Fibroblast of mammary gland (primary cell): ENCODE results near the gene NUDT5.

Source experiments
- DNase-seq: peaks from one replicate; pipeline ENCODE4 v3.0.0-alpha.2; 2010; ENCODE audit warnings: low read depth
- H3K4me3 ChIP-seq: 2 replicates; pipeline ENCODE4 v1.5.1; 2011; ENCODE audit warnings: low read depth, mild to moderate bottlenecking, low read length, moderate library complexity; ENCODE audit not compliant: control insufficient read depth
- CTCF ChIP-seq: conservative IDR thresholded peaks from 2 replicates; pipeline ENCODE4 v1.5.1; 2011; ENCODE audit warnings: low read depth, low read length, inconsistent platforms; ENCODE audit not compliant: control insufficient read depth, insufficient read depth

Gene NUDT5

GRCh38 chr10:12195603-12196506 lies at the start of gene NUDT5, which contains the start of gene CDC123:
TSS of gene NUDT5 (minus strand) at chr10:12195891. CDS start at chr10:12186291, 9,600 bp downstream.
TSS of gene CDC123 (plus strand) at chr10:12196188. CDS start at chr10:12196246, 58 bp downstream.
- no peak for TF ChIP-seq CTCF
- peak within 1 kb of the TSS; percentile 97 for H3K4me3 ChIP-seq
- DNase-seq, result peak; percentile 89

- no peak for DNase-seq
- H3K4me3 ChIP-seq, result no peak overlapping the region
- TF ChIP-seq CTCF, result no peak
Measured at GRCh38 chr10:12243864-12244620, 48.4 kb upstream of the NUDT5 start.

GRCh38 chr10:12241810-12242529 lies 46.3 kb upstream of the NUDT5 start:
- TF ChIP-seq CTCF, result no peak
- DNase-seq, result peak; percentile 35
- H3K4me3 ChIP-seq, result no peak overlapping the region

- no peak for DNase-seq
- H3K4me3 ChIP-seq, result no peak overlapping the region
- TF ChIP-seq CTCF, result no peak
Measured at GRCh38 chr10:12238821-12239220, 43.1 kb upstream of the NUDT5 start.

GRCh38 chr10:12237265-12238220 lies 41.9 kb upstream of the NUDT5 start:
- H3K4me3 ChIP-seq, result no peak overlapping the region
- TF ChIP-seq CTCF, result no peak
- no peak for DNase-seq
